Panc1 (cell line): ENCODE results near the gene KLHL42. TPM values are rescaled to one million over a fixed set of nuclear protein-coding genes. Genes with fewer than 3 reads are reported as not detected.

Experiments
- ATAC-seq: fragments of 200-7000 bp; cut with Tn5 transposase; 2 replicates; pipeline ENCODE4 v1.9.1; 2020; ENCODE audit warnings: mild to moderate bottlenecking, moderate library complexity
- BruUV-seq: library from RNA; stranded (reverse); fragments of 400-500 nt; replicated peaks from 2 replicates; lab custom pipeline; 2021; lab: Mats Ljungman, UMichigan
- CTCF ChIA-PET: fragments of 300-600 bp; sonication (Branson Sonifier 250); formaldehyde crosslinking; loops from one replicate; lab custom pipeline; 2022; ENCODE audit warnings: antibody characterized with exemption; lab: Charles Lee
- POLR2A ChIA-PET: fragments of 300-600 bp; sonication (Branson Sonifier 250); formaldehyde crosslinking; loops from one replicate; lab custom pipeline; 2022; ENCODE audit warnings: antibody characterized with exemption; lab: Charles Lee
- DNase-seq: peaks from one replicate; pipeline ENCODE4 v3.0.0-alpha.2; 2010; ENCODE audit warnings: low read depth, low spot score
- H3K27ac ChIP-seq: 2 replicates; pipeline ENCODE4 v1.5.1; 2011; ENCODE audit warnings: mild to moderate bottlenecking, low read length, inconsistent platforms
- H3K27me3 ChIP-seq: fragments of 200-500 bp; sonication (Bioruptor generic); 2 replicates; pipeline ENCODE4 v1.6.0; 2014; ENCODE audit warnings: low read length, inconsistent platforms; ENCODE audit not compliant: control insufficient read depth, insufficient read depth
- H3K36me3 ChIP-seq: fragments of 200-500 bp; sonication (Bioruptor generic); 2 replicates; pipeline ENCODE4 v1.5.1; 2014; ENCODE audit warnings: inconsistent platforms, mild to moderate bottlenecking, low read length, moderate library complexity; ENCODE audit not compliant: control insufficient read depth, insufficient read depth
- H3K4me1 ChIP-seq: 2 replicates; pipeline ENCODE4 v1.5.1; 2011; ENCODE audit warnings: inconsistent platforms, mild to moderate bottlenecking, low read length, moderate library complexity; ENCODE audit not compliant: control insufficient read depth, insufficient read depth
- H3K4me3 ChIP-seq, 2 experiments: 2 replicates each; pipeline ENCODE4 v1.5.1; 2011 to 2012; ENCODE audit warnings: low read depth in 2 of 2, low read length in 2 of 2, mild to moderate bottlenecking in 2 of 2, inconsistent platforms in 1 of 2, moderate library complexity in 1 of 2
- H3K9me3 ChIP-seq: fragments of 200-500 bp; sonication (Bioruptor generic); 2 replicates; pipeline ENCODE4 v1.5.1; 2014; ENCODE audit warnings: low read depth, mild to moderate bottlenecking, inconsistent platforms, low read length, moderate library complexity; ENCODE audit not compliant: control insufficient read depth, insufficient read depth
- CTCF ChIP-seq: fragments of 450-650 bp; IDR thresholded peaks from 2 replicates; pipeline ENCODE4 v1.5.1; 2017; ENCODE audit warnings: mild to moderate bottlenecking
- POLR2AphosphoS5 ChIP-seq: IDR thresholded peaks from 2 replicates; pipeline ENCODE4 v1.6.1; 2012; ENCODE audit warnings: mild to moderate bottlenecking, low read depth, low read length, moderate library complexity
- SIN3A ChIP-seq: IDR thresholded peaks from 2 replicates; pipeline ENCODE4 v1.6.1; 2012; ENCODE audit warnings: low read depth, mild to moderate bottlenecking, low read length, moderate library complexity, borderline replicate concordance; ENCODE audit not compliant: insufficient read depth
- TCF7L2 ChIP-seq: IDR thresholded peaks from 2 replicates; pipeline ENCODE4 v1.6.1; 2011; ENCODE audit warnings: mild to moderate bottlenecking, low read depth, low read length, inconsistent platforms
- in situ Hi-C: cut with HindIII; loops from 2 replicates; pipeline ENCODE4 v1.10.0; 2016; ENCODE audit warnings: low sequenced_read_pairs, low pct_unique_long_range_greater_than_20kb
- intact Hi-C: fragments of 100-400 bp; cut with micrococcal nuclease; formaldehyde crosslinking; loops from one replicate; pipeline ENCODE4 v1.10.0; 2022; ENCODE audit not compliant: unreplicated experiment
- total RNA-seq: library from RNA; stranded (reverse); gene quantifications from one replicate; pipeline ENCODE4 v1.2.1, GENCODE V29; 2021; ENCODE audit not compliant: unreplicated experiment
- TF ChIP-seq, protein P1 (sequence below), 2 experiments: IDR thresholded peaks; 2 replicates each; pipeline ENCODE4 v1.6.1; 2011 to 2012; ENCODE audit warnings: low read depth in 2 of 2, control low read depth in 1 of 2, low read length in 1 of 2, mild to moderate bottlenecking in 1 of 2, moderate library complexity in 1 of 2; ENCODE audit not compliant: insufficient read depth in 1 of 2

The KLHL42 gene
- total RNA-seq, 1 experiment from 2014 or later = 35.2 TPM

DNA sequence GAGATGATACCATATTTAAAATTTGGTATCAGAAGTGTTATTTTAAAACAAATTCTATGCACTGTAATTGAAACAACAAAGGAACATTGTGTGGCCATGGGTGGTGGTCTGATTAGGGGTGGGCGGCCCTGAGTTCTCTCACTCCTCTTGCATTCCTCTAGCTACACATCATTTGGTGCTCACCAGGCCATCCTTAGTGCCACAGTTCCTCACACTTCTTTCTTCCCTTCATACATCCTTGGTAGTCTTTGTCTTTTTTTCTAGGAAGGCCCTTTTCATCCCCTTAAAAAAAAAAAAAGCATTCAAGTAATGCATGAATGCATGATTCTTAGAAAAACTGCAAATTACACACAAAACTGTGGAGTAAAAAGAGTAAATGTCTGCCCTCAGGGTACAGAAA, 2.4 kb downstream of the KLHL42 start:
- POLR2A ChIA-PET = no interaction called here
- Histone ChIP-seq H3K9me3 (no peaks in the 10 kb centered on the region), H3K36me3 (peaks cover 5% of the 10 kb centered on the region; the same call in 1 of the 2 replicates), H3K4me1 (peaks cover 22% of the 10 kb centered on the region), H3K27ac (no peak overlapping the region), H3K4me3 (no peak overlapping the region), H3K27me3 (no peaks in the 10 kb centered on the region)
- BruUV-seq = no TSS peak
- no peak for TF ChIP-seq SIN3A
- no peak for TF ChIP-seq POLR2AphosphoS5
- TF ChIP-seq, protein P1, sequence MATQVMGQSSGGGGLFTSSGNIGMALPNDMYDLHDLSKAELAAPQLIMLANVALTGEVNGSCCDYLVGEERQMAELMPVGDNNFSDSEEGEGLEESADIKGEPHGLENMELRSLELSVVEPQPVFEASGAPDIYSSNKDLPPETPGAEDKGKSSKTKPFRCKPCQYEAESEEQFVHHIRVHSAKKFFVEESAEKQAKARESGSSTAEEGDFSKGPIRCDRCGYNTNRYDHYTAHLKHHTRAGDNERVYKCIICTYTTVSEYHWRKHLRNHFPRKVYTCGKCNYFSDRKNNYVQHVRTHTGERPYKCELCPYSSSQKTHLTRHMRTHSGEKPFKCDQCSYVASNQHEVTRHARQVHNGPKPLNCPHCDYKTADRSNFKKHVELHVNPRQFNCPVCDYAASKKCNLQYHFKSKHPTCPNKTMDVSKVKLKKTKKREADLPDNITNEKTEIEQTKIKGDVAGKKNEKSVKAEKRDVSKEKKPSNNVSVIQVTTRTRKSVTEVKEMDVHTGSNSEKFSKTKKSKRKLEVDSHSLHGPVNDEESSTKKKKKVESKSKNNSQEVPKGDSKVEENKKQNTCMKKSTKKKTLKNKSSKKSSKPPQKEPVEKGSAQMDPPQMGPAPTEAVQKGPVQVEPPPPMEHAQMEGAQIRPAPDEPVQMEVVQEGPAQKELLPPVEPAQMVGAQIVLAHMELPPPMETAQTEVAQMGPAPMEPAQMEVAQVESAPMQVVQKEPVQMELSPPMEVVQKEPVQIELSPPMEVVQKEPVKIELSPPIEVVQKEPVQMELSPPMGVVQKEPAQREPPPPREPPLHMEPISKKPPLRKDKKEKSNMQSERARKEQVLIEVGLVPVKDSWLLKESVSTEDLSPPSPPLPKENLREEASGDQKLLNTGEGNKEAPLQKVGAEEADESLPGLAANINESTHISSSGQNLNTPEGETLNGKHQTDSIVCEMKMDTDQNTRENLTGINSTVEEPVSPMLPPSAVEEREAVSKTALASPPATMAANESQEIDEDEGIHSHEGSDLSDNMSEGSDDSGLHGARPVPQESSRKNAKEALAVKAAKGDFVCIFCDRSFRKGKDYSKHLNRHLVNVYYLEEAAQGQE (IDR thresholded peaks at IDR 0.05; ENCODE audit: insufficient read depth in 1 of 2, low read depth in 2 of 2, low read length in 1 of 2) = no peak
- no peak for TF ChIP-seq TCF7L2
- TF ChIP-seq CTCF = no peak
- ATAC-seq (no peak), DNase-seq (no peak)
- in situ Hi-C loops = no loop called here
- intact Hi-C loops = no loop called here
- CTCF ChIA-PET = no interaction called here

DNA sequence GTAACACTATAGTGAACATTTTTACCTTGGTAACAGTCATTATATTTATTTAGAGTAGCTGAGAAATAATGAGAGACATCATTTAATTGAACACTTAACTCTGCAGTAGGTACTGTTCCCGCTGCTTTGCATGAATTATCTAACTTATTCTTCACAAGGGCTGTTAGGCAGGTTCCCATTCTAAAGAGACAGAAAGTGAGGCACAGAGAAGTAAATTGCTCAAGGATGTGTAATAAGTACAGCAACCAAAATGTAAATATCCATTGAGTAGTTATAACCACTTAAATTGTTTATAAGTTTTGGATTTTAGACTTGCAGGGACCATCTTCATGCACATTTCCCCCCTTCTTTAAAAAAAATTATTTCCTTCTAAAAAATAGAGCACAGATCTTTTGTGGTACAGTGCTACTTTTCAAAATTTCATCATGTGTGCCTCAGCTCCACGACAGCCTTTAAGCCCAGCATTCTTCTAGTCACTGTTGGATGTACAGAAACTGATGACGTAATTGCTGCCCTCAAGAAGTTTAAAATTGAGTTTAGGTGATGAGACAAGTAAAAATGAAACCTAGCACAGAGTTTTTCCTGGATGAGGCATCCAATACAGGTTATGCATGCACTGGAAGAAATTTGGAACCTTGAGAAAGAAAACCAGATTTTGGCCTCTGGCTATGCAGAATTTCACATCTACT, 6.0 kb downstream of the KLHL42 start:
- ChIA-PET POLR2A (no interaction called here), CTCF (no interaction called here)
- Histone ChIP-seq H3K4me3 (no peak overlapping the region), H3K36me3 (peaks cover 5% of the 10 kb centered on the region; the same call in 1 of the 2 replicates), H3K27ac (no peak overlapping the region), H3K4me1 (peaks cover 15% of the 10 kb centered on the region), H3K27me3 (no peaks in the 10 kb centered on the region), H3K9me3 (no peaks in the 10 kb centered on the region)
- ATAC-seq (0 out of 2 replicates have a peak, but pooled peaks have one; percentile 19), DNase-seq (peak; percentile 68)
- TF ChIP-seq SIN3A = no peak
- TF ChIP-seq, protein P1 (IDR thresholded peaks at IDR 0.05; ENCODE audit: insufficient read depth in 1 of 2, low read depth in 2 of 2, low read length in 1 of 2) = no peak
- no peak for TF ChIP-seq TCF7L2
- TF ChIP-seq POLR2AphosphoS5 = no peak
- TF ChIP-seq CTCF = no peak
- intact Hi-C loops (no loop called here), in situ Hi-C loops (no loop called here)
- no TSS peak for BruUV-seq
